ENCODE results near the gene PAQR8. TPM values are rescaled to one million over a fixed set of nuclear protein-coding genes. Genes with fewer than 3 reads are reported as not detected.
A peak's percentile ranks its signal among the peaks of the same experiment; 100 is the strongest.

Gene PAQR8
- total and polyA plus RNA-seq, 2 of the 13 experiments (the other 11 are each of a cell fraction or from before 2014, with no cell fraction given): 37.7 to 50.7 TPM

GRCh38 chr6:52419809-52420667, 58.1 kb downstream of the PAQR8 start, which contains the start of gene EFHC1 (continued):
- no peak for TF ChIP-seq TRIM24 (CRISPR knock-in tag; IDR thresholded peaks at IDR 0.05)
- no peak for TF ChIP-seq RFX5 (IDR thresholded peaks at IDR 0.05; ENCODE audit: low read depth, low read length)
- no peak; the same call in 1 of the 2 replicates for TF ChIP-seq IRX3 (CRISPR knock-in tag; IDR thresholded peaks at IDR 0.05; ENCODE audit: borderline replicate concordance, low read depth)
- no peak for TF ChIP-seq ZFP62 (CRISPR knock-in tag; IDR thresholded peaks at IDR 0.05)
- no peak for TF ChIP-seq PHB2 (IDR thresholded peaks at IDR 0.05; ENCODE audit: partially characterized antibody)
- TF ChIP-seq NCOR1 (IDR thresholded peaks at IDR 0.05; ENCODE audit: borderline replicate concordance, low read length): no peak
- peak; percentile 53 for TF ChIP-seq AGO1 (IDR thresholded peaks at IDR 0.05; ENCODE audit: low read depth, low read length, poor library complexity, severe bottlenecking)
- TF ChIP-seq ZBTB25 (CRISPR knock-in tag; IDR thresholded peaks at IDR 0.05): peak; percentile 88
- TF ChIP-seq, protein P1, sequence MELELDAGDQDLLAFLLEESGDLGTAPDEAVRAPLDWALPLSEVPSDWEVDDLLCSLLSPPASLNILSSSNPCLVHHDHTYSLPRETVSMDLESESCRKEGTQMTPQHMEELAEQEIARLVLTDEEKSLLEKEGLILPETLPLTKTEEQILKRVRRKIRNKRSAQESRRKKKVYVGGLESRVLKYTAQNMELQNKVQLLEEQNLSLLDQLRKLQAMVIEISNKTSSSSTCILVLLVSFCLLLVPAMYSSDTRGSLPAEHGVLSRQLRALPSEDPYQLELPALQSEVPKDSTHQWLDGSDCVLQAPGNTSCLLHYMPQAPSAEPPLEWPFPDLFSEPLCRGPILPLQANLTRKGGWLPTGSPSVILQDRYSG (CRISPR knock-in tag; IDR thresholded peaks at IDR 0.05): no peak
- TF ChIP-seq ZNF773 (CRISPR knock-in tag; IDR thresholded peaks at IDR 0.05; ENCODE audit: borderline replicate concordance): peak; percentile 58; the same call in 1 of the 2 replicates
- peak; percentile 97 for TF ChIP-seq YEATS4 (CRISPR knock-in tag; IDR thresholded peaks at IDR 0.05; ENCODE audit: borderline replicate concordance)
- TF ChIP-seq SCMH1 (CRISPR knock-in tag; IDR thresholded peaks at IDR 0.05; ENCODE audit: borderline replicate concordance): no peak
- peak; percentile 90 for TF ChIP-seq SALL2 (CRISPR knock-in tag; IDR thresholded peaks at IDR 0.05)
- no peak for TF ChIP-seq ZNF644 (CRISPR knock-in tag; IDR thresholded peaks at IDR 0.05; ENCODE audit: low read depth)
- peak; percentile 68; the same call in 1 of the 2 replicates for TF ChIP-seq ZKSCAN8 (CRISPR knock-in tag; IDR thresholded peaks at IDR 0.05; ENCODE audit: borderline replicate concordance)
- 0 out of 2 replicates have a peak, but pooled peaks have one; percentile 85 for TF ChIP-seq PCBP1 (IDR thresholded peaks at IDR 0.05; ENCODE audit: borderline replicate concordance, low read depth, low read length)
- no peak for TF ChIP-seq IKZF4 (CRISPR knock-in tag; IDR thresholded peaks at IDR 0.05; ENCODE audit: borderline replicate concordance, low read depth, not compliant biosample characterization)
- no peak for TF ChIP-seq ZNF326 (CRISPR knock-in tag; IDR thresholded peaks at IDR 0.05; ENCODE audit: borderline replicate concordance)
- peak; percentile 72; the same call in 1 of the 2 replicates for TF ChIP-seq ZNF12 (CRISPR knock-in tag; IDR thresholded peaks at IDR 0.05)
- TF ChIP-seq ISX (CRISPR knock-in tag; conservative IDR thresholded peaks at IDR 0.05): no peak
- TF ChIP-seq ZNF780A (CRISPR knock-in tag; IDR thresholded peaks at IDR 0.05): peak; percentile 44; the same call in 1 of the 2 replicates
- TF ChIP-seq ZNF235 (CRISPR knock-in tag; IDR thresholded peaks at IDR 0.05; ENCODE audit: borderline replicate concordance): peak; percentile 92
- TF ChIP-seq ZNF431 (CRISPR knock-in tag; IDR thresholded peaks at IDR 0.05; ENCODE audit: borderline replicate concordance, low read depth): no peak
- TF ChIP-seq ZNF776 (CRISPR knock-in tag; IDR thresholded peaks at IDR 0.05): peak; percentile 85; the same call in 1 of the 2 replicates
- peak; percentile 69; the same call in 1 of the 2 replicates for TF ChIP-seq FOXK1 (CRISPR knock-in tag; IDR thresholded peaks at IDR 0.05; ENCODE audit: borderline replicate concordance, low read depth)
- peak; percentile 76 for TF ChIP-seq ZNF772 (CRISPR knock-in tag; IDR thresholded peaks at IDR 0.05)
- TF ChIP-seq TBX3 (IDR thresholded peaks at IDR 0.05; ENCODE audit: borderline replicate concordance): 0 out of 2 replicates have a peak, but pooled peaks have one; percentile 33
- TF ChIP-seq SMARCC2 (IDR thresholded peaks at IDR 0.05): no peak
- no peak for TF ChIP-seq ZBTB8A (CRISPR knock-in tag; IDR thresholded peaks at IDR 0.05; ENCODE audit: borderline replicate concordance, low read depth)
- TF ChIP-seq NPAS2 (CRISPR knock-in tag; IDR thresholded peaks at IDR 0.05; ENCODE audit: borderline replicate concordance): no peak
